NOMO-1 (cell line): ENCODE measurements around the gene SMURF2.

Experiments used
- DNase-seq, 2 experiments: peaks; one replicate each; lab custom pipeline; 2025; ENCODE audit not compliant: unreplicated experiment in 2 of 2; lab: John Stamatoyannopoulos, UW

SMURF2 gene

DNA sequence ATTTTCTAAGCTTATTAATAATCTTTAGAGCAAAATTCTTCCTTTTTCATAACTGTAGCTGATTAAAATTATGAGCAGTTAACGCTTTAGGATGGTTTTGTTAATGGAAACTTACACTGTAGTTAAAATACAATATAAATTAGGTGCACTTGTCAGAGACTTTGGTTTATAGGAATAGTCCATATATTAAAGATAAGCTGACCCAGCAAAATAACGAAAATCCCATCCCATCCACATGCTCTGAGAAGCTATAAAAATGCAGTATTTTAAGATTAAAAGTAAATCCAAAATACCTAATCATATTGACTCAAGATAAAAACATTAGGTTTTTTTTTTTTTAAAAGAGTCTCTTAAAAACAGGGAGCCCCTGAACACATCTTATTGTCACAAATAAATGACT lies 117.4 kb downstream of the SMURF2 start:
- no peak for DNase-seq

DNA sequence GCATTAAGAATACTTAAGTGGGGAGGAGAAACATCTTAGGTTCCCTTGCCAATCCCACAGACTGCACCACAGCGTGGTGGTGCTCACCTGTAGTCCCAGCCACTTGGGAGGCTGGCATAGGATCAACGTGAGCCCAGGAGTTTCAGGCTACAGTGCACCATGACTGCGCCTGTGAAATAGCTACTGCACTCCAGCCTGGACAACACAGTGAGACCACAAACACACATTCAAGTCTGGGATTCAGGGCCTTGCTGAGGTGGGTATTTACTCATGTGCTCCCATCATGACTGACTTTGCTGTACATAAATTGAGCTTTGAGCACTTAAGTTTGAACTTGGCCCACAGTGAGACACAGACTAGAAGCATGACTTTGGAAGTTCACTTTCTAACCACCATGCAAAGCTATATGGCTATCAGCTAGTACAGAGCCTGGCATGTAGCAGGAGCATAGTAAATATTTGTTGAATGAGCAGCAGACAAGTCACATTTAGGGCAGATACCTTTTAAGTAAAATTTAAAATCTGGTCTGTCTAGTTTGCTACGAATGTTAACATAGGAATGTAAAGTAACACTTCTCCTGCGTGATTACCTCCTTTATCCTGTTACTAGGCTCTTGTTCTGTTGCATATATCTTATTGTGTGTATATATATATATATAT lies 121.9 kb downstream of the SMURF2 start:
- DNase-seq: no peak

GRCh38 chr17:64538508-64539130 lies 123.5 kb downstream of the SMURF2 start:
- no peak for DNase-seq

DNA sequence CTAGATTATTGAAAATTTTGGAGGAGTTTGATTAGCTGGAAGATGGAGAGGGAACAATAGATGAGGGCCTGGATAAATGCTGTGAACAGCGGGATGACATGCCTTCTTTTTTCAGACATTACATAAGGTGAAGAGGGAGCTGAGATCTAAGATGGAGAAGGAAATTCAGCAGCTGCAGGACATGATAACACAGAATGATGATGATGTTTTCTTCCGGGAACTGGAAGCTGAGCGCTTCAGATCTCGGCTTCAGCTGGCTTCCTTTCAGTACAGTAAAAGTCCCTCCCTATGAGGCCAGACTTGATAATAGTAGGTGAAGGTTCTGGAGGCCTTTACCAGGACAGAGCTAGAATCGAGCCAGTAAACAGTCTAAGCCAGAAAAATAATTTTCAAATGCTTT lies 124.6 kb downstream of the SMURF2 start:
- no peak for DNase-seq

DNA sequence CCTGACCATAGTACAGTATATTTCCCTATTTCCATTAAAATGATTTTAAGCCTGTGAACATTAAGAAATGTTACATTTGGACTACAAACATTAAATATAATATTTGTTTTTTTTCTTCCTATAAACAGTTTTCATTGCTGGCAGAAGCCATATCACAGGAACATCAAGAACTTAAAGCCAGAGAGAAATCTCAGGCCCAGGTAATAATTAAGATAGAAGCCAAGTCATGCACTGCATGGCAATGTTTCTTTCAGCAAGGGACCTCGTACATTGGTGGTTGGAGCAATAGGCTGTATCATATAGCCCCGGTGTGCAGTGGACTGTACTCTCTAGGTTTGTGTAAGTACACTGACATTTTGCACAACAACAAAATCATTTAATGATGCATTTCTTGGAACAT lies 125.2 kb downstream of the SMURF2 start:
- no peak for DNase-seq

DNA sequence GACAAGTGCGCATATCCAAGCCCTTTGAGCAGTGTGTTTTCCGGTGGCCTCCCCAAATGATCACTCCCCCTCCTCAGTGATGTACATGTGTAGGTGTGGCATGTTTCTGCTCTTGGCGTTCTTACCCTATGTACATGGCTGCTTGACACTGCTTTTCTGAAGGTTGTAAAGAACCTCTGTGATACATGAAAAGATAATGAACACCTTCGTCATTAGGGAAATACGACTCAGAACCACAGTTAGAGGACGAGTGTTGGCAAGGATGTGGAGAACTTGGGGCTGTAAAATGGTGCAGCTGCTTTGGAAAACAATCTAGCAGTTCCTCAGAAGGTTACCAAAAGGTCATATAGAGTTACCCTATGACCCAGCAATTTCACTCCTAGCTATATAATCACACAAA lies 126.8 kb downstream of the SMURF2 start:
- DNase-seq: no peak

DNA sequence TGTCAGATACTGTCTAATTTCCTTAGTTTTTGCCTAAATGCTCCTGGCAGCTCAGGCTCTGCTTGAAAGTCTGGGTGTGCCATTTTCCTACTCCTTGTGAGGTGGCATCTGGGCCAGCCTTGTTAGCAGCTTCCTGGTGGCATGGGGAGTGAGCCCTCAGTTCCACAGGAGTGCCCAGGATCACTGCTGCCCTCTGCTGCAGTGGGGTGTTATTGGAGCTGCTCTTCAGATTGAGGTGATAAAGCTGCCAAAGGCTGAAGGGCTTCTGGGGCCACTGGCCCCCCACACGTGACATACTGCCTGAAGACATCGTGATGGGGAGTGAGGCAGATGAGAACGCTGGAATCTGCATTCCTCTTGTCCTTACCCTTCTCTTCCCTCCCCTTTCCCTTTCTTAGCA lies 127.9 kb downstream of the SMURF2 start:
- DNase-seq: no peak

- no peak for DNase-seq
These were observed 128.3 kb downstream of the SMURF2 start for GRCh38 chr17:64533784-64534183.

GRCh38 chr17:64532409-64532808 lies 129.7 kb downstream of the SMURF2 start:
- DNase-seq: no peak

DNA sequence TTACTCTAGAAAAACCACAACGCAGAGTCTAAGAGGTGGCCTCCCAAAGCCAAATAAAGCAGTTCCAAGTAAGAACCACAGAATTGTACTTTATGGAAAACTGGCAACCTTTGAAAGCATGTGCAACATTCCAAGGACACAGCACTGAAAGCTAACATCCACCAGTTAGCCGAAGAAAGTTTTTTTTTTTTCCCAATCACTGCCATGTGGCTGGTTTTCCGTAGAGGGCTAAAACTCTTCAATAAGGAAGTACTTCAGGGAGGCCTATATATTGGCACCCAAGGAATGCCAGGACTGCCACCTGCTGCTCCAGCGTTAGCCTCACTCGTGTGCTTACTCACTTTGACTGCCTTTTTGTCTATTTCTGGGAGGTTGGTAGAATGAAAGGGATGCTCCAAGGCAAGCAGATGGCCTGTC lies 130.1 kb downstream of the SMURF2 start:
- DNase-seq: no peak

DNA sequence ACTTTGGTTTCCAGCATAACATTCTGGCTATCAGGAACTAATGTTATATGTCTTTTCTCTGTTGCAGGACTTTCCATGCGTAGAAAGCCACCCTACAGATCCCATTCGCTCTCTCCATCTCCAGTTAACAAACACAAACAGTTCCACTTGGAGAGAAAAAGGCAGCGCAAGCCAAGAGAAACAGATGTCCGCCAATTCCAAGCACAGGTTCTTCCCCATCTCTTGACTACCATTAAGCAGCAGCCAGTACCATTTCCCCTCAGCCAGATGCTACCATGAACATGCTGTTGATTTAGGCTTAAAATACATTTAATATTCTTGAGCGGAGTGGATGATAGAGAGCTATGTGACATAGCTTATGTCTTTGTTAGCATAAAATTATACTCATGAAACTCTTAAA lies 132.9 kb downstream of the SMURF2 start:
- DNase-seq: no peak

DNA sequence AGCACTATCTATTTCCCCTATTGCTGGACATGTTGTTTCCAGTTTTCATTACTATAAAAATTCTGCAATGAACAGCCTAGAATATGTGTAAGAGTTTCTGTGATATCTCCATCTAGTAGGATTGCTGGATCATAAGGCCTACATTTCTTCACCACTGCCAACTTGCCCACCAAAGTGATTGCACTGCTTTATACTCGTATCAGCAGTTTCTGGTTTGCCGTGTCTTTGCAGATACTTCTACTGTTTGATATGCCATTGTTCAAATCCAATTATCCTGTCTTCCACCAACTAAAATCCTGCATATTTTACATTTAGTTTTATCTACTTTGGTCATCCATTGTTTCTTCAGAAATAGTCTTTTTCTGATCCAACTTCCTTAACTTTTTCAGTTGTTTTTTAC lies 134.2 kb downstream of the SMURF2 start:
- DNase-seq: no peak

DNA sequence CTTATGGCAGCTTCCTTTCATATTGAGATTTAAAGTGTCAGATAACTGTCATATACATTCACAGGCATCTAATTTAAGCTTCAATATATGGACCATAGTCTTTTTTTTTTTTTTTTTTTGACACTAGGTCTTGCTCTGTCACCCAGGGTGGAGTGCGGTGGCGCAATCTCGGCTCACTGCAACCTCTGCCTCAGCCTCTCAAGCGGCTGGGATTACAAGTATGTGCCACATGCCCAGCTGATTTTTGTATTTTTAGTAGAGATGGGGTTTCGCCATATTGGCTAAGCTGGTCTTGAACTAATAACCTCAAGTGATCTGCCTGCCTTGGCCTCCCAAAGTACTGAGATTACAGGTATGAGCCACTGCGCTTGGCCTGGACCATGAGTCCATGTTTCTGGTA lies 141.7 kb downstream of the SMURF2 start:
- DNase-seq: no peak

DNA sequence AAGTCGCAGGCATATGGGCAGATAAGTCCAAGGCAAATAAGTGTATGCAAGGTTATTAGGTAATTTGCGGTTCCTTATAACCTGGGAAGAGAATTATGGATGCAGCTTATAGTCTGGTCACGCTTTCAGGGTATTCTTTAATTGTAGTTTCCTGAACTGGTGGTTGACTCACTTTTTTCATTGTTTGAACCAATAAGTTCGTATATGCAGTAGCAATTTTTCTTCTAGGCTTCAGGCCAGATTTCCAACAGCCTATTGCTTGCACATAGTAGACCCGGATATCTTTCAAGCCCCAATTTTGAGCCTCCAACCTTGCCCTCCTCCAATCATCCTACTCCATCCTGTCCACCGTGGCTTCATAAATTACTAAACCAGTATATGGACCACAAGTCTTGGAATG lies 142.5 kb downstream of the SMURF2 start:
- DNase-seq: no peak

- DNase-seq: no peak
These were observed 146.3 kb downstream of the SMURF2 start for GRCh38 chr17:64515829-64516228.

DNA sequence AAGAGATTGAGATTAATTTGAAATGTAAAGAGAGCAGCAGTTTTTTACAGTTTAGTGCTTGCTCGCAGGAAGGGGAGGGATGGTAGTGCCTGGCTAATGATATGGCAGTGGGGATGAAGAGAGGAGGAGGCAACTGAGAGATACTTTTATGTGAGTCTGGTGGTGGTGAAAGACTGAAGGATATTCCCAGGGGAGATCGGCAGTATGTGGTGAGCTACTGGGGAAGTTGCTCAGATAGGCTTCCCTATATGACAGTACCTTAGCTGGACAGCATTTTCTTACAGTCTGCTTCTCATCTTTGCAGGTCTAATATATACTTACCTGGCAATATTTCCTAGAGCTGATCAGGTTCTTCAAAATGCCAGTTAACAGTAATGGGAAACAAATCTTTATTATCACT lies 146.7 kb downstream of the SMURF2 start:
- DNase-seq: no peak

- DNase-seq: no peak
These were observed 152.9 kb downstream of the SMURF2 start for GRCh38 chr17:64509179-64509578.

DNA sequence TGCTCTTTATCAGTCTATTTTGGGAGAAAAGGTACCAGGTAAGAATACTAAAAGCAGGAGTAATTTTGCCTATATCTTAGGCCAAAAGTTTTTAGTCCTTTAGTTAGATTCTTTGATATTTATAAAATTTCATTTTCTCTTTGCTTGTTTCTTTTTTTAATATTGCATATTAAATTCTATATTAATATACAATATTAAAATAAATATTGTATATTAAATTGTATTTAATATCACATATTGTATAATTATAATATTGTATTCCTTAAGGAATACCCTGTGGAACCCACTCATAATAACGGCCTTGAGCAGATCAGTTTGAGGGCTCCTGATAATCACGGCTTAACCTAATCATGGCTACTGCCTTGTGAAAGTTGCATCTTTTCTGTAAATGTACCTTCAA lies 153.4 kb downstream of the SMURF2 start:
- DNase-seq: no peak

GRCh38 chr17:64507413-64507782 lies 154.7 kb downstream of the SMURF2 start:
- peak; percentile 83 to 86 for DNase-seq

- peak; percentile 92 to 95 for DNase-seq
These were observed 155.3 kb downstream of the SMURF2 start, which contains the start of gene CEP95 for GRCh38 chr17:64506576-64507412. Gene CEP95 (plus strand): TSS chr17:64506977. CDS start chr17:64507098, 121 bp downstream.

DNA sequence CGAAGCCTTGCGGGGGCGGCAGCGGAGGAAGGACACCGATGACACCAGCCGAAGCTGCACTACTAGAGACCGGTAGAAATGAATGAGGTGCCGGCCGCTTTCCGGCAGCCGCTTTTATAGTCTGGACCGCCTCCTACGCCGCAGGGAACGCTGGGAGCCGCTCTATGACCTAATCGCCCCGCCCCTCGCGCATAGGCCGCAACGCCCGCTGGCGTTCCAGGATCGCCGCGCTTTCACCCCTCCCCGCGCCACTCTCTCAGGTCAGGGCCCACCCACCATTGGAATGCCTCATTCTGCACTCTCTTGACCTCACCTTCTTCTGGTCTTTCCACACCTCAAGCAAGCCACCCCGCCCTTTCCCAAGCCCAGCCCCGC lies 155.9 kb downstream of the SMURF2 start, which contains the start of gene DDX5:
Gene DDX5, minus strand, starts transcription at position 89 of the 375 bp plus-strand sequence. CDS start 170 bp downstream, outside the sequence.
- peak; percentile 97 for DNase-seq
